Measurements from ENCODE around the gene MBD3L2.
"Not testable (repeated sequence)": the region's sequence is repeated elsewhere in the genome, so short reads cannot be mapped to it uniquely, and the experiment has no call there.

Gene MBD3L2

DNA sequence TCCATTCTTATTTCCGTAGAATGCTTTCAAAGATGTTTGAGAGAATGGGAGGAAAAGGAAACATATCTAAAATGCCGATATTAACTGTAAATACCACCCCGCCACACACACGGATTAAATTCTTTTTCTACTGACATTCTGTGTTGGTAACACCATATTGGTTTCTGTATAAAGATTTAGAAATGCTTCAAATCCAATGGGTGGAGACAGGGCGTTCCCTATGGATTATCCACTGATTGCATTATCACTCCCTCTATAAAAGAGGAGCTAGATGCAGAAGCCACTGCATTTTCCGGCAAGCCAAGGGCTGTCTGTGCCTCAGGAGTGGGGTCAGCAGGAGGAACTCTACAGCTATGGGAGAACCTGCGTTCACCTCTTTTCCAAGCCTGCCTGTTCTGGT lies at the start of gene MBD3L2:
Gene MBD3L2, plus strand, starts transcription at position 301 of the 400 bp plus-strand sequence. Its CDS starts 53 bp downstream, at position 354.
- not testable (repeated sequence) for DNase-seq (ENCODE audit: low read depth in 2 of 2)

DNA sequence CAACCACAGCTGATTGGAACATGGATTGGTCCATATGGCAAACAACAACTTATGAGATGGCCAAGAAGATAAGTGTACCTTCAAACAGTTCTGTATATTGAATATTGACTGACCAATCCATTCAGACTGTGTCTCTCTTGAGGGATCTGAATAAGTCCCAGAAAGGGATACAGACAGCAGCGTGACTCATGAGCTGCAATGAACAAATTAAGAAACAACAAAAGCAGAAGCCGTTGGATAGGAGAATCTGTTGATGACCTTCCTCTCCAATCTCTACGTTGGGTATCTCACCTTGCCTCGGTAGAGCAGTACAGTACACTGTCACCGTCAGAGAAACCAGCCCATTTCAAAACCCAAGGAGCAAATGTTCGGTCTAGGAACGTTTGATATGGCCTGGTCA lies 49.2 kb upstream of the MBD3L2 start:
- no peak for DNase-seq (ENCODE audit: low read depth in 2 of 2)

DNA sequence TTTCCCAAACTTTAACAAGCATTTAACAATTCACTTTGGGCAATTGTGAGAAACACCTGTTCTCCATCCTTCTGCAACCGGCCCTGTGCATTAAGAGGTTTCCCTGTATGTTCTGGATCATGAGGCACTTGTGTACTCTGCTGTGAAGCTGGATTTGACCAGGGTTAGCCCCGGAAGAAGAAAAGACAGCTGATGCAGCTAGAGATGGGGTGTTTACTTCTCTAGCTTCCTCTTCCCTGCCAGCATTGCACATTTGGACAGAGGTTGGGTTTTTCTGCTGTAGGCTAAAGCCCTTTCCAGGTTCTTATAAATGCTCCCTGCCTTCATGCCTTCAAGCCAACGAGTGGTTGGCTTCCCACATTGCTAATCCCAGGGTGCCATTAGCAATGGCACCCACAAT lies 48.8 kb upstream of the MBD3L2 start:
- DNase-seq (ENCODE audit: low read depth in 2 of 2) = no peak

DNA sequence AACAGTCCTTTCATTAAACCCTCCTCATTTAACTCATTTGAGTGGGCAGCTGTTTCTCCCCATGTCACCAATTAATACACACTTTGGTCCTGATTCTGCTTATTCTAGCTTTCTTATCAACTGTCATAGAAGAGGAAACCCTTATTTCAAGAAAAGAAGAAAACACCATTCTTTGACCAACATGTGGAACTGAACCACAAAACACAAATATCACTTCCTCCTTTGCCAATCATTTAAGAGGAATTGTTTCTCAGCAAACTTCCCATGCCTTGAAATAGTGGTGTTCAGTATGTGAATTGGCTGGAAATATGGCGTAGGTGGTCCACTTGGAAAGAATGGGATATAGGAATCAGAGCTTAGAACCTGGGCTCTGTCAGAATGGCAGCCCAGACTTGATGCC lies 48.3 kb upstream of the MBD3L2 start:
- no peak for DNase-seq (ENCODE audit: low read depth in 2 of 2)

DNA sequence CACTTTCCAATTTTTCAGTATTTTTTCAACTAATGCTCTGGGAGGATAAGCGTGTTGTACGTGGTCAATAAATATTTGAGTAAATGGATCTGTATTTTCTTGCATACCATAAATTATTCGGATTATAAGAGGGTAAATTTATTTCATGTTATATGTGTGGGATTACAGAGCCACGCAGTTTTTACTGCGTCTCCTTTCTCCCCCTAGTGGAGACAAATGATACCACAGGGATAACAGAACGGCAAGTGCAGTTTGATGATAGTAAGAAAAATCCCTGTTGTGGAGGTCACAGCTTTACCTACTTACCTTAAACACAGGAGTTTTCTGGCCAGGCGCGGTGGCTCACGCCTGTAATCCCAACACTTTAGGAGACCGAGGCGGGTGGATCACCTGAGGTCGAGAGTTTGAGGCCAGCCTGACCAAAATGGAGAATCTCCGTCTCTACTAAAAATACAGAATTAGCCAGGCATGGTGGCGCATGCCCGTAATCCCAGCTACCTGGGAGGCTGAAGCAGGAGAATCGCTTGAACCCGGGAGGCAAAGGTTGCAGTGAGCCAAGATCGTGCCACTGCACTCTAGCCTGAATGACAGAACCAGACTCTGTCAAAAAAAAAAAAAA lies 44.7 kb upstream of the MBD3L2 start:
- DNase-seq (ENCODE audit: low read depth in 2 of 2) = no peak

DNA sequence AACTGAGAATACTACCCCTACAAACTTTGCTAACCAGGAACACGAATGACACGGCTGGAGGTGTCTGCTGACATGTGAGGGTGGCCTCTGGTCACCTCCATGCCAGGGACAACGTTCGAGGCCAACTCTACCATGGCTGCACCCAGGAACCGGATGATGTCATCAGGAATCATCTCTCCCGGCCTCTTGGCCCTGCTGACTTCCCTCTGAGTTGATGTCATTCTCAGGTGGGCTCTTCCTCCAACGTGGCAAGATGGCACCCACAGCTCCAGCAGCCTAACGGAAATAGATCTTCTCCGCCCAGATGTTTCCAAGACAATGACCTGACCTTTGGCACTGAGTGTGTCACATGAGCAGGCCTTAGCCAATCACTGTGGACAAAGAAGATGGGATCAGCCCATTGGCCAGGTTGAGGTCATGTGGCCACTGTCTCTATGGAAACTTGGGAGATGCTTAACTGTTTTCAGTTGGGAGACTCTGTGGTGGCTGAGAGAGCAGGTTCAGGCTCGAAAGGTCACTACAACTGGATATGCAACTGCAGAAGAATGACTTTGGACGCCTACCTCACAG lies 42.9 kb upstream of the MBD3L2 start:
- no peak for DNase-seq (ENCODE audit: low read depth in 2 of 2)

DNA sequence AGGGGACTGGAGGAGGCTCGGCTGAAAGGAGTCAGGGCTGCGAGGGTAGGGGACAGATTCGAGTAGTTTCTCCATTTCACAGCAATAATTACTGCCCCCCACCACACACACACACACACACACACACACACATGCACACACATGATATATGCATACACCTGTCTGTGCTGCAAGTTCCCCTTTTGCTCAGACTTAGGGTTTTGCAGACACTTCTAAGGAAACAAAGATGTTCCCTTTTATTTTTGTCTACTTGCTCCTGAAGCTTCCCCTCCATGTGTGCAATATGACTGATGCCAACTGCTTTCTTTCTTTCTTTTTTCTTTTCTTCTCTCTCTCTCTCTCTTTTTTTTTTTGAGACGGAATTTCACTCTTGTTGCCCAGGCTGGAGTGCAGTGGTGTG lies 41.3 kb upstream of the MBD3L2 start:
- no peak for DNase-seq (ENCODE audit: low read depth in 2 of 2)

DNA sequence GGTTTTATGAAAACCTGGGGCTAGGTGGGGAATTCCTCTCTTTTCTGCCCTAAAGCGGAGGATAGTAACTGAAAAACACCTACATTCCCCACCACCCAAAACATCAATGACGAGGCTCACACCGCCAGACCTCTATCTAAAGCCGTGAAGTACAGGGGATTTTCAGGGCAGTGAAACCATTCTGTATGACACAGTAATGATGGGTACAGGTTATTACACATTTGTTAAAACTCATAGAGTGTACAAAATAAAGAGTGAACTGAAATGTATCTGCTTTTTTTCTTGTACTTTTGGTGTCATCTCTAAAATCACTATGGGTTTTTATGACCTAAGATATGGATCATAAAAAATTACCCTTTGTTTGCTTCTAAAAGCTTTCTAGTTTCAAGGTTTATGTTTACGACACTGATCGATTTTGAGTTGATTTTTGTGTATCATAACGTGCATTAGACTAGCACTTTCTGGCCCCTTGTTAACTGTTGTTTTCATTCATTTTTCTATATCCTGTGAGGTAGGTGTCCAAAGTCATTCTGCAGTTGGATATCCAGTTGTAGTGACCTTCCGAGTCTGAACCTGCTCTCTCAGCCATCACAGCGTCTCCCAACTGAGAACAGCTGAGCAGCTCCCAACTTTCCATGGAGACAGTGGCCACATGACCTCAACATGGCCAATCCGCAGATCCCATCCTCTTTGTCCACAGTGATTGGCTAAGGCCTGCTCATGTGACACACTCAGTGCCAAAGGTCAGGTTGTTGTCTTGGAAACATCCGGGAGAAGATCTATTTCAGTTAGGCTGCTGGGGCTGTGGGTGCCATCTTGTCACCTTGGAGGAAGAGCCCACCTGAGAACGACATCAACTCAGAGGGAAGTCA lies 38.2 kb upstream of the MBD3L2 start:
- DNase-seq (ENCODE audit: low read depth in 2 of 2) = no peak

DNA sequence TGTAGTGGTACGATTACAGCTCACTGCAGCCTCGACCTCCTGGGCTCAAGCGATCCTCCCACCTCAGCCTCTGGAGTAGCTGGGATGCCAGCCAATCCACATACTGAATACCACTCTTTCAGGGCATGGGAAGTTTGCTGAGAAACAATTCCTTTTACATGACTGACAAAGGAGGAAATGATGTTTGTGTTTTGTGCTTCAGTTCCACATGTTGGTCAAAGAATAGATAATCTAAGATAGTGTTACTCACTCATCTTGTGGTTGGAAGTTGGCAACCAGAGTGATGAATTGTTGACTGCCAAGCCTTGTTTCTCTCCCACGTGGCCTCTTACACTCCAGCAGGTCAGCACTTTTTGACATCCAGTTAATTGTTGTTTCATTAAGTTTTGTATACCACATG lies 35.4 kb upstream of the MBD3L2 start:
- DNase-seq (ENCODE audit: low read depth in 2 of 2) = no peak

DNA sequence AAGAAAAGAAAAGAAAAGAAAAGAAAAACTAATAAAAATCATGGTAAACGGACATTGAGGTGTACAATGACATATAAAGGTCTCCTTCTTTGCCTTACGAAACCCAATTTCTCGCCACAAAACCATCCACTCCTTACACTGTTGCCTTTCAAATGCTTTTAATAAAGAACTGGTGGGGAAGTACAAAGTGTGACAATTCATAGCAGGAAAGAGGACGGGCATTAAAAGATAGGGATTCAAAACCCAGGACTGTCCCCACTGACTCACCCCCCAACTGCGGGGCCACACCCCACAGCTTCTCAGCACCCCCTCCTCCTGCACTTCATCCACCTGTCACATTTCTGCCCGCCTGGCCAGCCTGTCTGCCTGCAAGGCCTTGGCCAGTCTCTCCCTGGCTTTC lies 30.3 kb upstream of the MBD3L2 start:
- DNase-seq (ENCODE audit: low read depth in 2 of 2) = no peak

DNA sequence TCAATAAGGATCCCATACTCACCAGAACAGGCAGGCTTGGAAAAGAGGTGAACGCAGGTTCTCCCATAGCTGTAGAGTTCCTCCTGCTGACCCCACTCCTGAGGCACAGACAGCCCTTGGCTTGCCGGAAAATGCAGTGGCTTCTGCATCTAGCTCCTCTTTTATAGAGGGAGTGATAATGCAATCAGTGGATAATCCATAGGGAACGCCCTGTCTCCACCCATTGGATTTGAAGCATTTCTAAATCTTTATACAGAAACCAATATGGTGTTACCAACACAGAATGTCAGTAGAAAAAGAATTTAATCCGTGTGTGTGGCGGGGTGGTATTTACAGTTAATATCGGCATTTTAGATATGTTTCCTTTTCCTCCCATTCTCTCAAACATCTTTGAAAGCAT lies 27.8 kb upstream of the MBD3L2 start, which contains the start of gene MBD3L2B:
Gene MBD3L2B, minus strand, starts transcription at position 101 of the 400 bp plus-strand sequence. Its CDS starts 34 bp downstream, at position 67.
- not testable (repeated sequence) for DNase-seq (ENCODE audit: low read depth in 2 of 2)

DNA sequence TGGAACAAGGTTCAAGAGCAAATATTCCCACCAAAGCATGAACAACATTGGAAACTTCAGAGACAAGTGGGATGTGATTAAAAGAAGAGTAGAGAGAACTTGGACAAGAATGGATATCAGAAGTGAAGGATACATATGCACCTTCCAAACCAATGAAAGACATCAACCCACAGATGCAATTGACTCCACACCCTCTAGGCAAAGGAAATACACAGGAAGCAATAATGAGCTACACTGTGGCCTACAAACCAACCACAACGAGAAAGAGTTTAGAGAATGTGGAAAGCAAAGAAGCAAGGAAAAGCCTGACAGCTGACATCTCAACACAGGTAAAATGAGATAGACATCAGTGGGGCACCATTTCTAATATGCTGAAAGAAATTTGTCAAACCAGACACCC lies 20.3 kb upstream of the MBD3L2 start:
- not testable (repeated sequence) for DNase-seq (ENCODE audit: low read depth in 2 of 2)

DNA sequence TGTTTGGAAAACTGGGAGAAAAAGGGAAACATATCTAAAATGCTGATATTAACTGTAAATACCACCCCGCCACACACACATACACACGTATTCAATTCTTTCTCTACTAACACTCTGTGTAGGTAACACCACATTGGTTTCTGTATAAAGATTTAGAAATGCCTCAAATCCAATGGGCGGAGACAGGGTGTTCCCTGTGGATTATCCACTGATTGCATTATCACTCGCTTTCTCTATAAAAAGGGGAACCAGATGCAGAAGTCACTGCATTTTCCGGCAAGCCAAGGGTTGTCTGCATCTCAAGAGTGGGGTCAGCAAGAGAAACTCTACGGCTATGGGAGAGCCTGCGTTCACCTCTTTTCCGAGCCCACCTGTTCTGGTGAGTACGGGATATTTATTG lies 18.8 kb upstream of the MBD3L2 start, which contains the start of gene MBD3L5:
Gene MBD3L5, plus strand, starts transcription at position 301 of the 400 bp plus-strand sequence. Its CDS starts 34 bp downstream, at position 335.
- not testable (repeated sequence) for DNase-seq (ENCODE audit: low read depth in 2 of 2)

DNA sequence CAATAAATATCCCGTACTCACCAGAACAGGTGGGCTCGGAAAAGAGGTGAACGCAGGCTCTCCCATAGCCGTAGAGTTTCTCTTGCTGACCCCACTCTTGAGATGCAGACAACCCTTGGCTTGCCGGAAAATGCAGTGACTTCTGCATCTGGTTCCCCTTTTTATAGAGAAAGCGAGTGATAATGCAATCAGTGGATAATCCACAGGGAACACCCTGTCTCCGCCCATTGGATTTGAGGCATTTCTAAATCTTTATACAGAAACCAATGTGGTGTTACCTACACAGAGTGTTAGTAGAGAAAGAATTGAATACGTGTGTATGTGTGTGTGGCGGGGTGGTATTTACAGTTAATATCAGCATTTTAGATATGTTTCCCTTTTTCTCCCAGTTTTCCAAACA lies 9.0 kb upstream of the MBD3L2 start, which contains the start of gene MBD3L4:
Gene MBD3L4, minus strand, starts transcription at position 101 of the 400 bp plus-strand sequence. Its CDS starts 35 bp downstream, at position 66.
- not testable (repeated sequence) for DNase-seq (ENCODE audit: low read depth in 2 of 2)

DNA sequence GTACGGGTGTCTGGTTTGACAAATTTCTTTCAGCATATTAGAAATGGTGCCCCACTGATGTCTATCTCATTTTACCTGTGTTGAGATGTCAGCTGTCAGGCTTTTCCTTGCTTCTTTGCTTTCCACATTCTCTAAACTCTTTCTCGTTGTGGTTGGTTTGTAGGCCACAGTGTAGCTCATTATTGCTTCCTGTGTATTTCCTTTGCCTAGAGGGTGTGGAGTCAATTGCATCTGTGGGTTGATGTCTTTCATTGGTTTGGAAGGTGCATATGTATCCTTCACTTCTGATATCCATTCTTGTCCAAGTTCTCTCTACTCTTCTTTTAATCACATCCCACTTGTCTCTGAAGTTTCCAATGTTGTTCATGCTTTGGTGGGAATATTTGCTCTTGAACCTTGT lies 7.6 kb upstream of the MBD3L2 start:
- DNase-seq (ENCODE audit: low read depth in 2 of 2) = not testable (repeated sequence)

DNA sequence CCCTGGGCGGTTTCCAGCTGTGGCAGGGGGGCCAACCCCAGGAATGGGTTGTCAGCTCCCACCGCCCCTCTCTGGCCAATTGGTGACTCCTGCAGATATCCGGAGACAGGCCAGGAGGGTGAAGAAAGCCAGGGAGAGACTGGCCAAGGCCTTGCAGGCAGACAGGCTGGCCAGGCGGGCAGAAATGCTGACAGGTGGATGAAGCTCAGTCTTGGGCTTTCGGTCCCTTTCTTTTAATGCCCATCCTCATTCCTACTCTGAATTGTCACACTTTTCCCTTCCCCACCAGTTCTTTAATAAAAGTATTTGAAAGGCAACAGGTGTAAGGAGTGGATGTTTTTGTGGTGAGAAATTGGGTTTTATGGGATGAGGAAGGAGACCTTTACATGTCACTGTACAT lies 2.3 kb downstream of the MBD3L2 start:
- DNase-seq (ENCODE audit: low read depth in 2 of 2) = not testable (repeated sequence)

DNA sequence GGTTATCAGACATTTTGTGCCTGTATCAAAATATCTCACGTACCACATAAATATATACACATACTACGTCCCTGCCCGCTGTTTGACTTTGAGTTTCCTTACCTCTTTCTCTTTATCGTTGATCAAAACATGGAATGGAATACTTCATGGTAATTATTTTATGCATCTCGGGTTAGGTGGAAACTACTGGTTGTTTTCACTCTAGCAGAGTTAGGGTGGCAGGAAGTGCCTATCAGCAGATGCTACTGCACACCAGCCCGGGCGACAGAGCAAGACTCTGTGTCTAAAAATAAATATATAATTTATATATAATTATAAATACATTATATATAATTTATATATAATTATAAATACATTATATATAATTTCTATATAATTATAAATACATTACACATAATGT lies 3.8 kb downstream of the MBD3L2 start:
- not testable (repeated sequence) for DNase-seq (ENCODE audit: low read depth in 2 of 2)

DNA sequence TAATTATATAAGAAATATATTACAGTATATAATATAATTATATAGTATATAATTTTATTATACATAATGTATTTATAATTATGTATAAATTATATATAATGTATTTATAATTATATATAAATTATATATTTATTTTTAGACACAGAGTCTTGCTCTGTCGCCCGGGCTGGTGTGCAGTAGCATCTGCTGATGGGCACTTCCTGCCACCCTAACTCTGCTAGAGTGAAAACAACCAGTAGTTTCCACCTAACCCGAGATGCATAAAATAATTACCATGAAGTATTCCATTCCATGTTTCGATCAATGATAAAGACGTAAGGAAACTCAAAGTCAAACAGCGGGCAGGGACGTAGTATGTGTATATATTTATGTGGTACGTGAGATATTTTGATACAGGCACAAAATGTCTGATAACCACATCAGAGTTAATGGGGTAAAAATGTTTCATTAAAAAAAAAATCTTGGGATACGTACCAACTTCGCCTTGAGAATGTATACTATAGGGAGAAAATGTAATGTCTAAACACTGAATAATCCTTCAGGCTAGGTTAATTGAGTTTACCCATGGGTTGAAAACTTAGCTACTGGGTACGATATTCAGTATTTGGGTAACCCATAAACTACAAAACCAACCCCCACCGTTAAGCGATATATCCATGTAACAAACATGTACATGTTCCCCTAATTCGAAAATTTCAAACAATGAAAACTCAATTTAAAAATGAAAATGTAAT lies 5.7 kb downstream of the MBD3L2 start:
- DNase-seq (ENCODE audit: low read depth in 2 of 2) = not testable (repeated sequence)

DNA sequence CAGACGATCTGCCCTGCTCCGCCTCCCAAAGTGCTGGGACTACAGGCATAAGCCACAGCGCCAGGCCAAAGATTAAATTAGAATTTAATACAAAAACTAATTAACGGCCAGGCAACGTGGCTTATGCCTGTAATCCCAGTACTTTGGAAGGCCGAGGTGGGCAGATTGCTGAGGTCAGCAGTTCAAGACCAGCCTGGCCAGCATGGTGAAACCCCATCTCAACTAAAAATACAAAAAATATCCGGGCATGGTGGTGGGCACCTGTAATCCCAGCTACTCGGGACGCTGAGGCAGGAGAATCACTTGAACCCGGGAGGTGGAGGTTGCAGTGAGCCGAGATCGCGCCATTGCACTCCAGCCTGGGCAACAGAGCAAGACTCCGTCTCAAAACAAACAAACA lies 6.6 kb downstream of the MBD3L2 start:
- DNase-seq (ENCODE audit: low read depth in 2 of 2) = not testable (repeated sequence)

DNA sequence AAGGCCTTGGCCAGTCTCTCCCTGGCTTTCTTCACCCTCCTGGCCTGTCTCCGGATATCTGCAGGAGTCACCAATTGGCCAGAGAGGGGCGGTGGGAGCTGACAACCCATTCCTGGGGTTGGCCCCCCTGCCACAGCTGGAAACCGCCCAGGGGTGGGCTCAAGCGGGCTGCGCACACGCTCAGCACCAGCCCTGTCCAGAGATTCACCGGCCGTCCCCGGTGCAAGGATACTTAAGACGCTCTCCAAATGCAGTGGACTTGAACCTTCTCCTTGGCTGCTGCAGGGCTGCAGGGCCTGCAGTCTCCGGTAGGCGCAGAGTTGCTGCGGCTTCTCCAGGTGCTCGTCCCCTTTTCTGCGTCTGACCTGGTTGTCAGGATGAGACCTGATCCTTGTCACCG lies 7.2 kb downstream of the MBD3L2 start:
- not testable (repeated sequence) for DNase-seq (ENCODE audit: low read depth in 2 of 2)

DNA sequence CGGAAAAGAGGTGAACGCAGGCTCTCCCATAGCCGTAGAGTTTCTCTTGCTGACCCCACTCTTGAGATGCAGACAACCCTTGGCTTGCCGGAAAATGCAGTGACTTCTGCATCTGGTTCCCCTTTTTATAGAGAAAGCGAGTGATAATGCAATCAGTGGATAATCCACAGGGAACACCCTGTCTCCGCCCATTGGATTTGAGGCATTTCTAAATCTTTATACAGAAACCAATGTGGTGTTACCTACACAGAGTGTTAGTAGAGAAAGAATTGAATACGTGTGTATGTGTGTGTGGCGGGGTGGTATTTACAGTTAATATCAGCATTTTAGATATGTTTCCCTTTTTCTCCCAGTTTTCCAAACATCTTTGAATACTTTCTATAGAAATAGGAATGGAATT lies 9.5 kb downstream of the MBD3L2 start, which contains the start of gene MBD3L3:
Gene MBD3L3, minus strand, starts transcription at position 101 of the 400 bp plus-strand sequence. Its CDS starts 71 bp downstream, at position 30.
- not testable (repeated sequence) for DNase-seq (ENCODE audit: low read depth in 2 of 2)
